Nucleus accumbens (tissue), 56 donors: ENCODE measurements around the gene TMEM106A.
"Not testable (repeated sequence)": the region's sequence is repeated elsewhere in the genome, so short reads cannot be mapped to it uniquely, and the experiment has no call there.

Source experiments
- DNase-seq, 56 donors: peaks; one replicate each; lab custom pipeline; 2025; lab: John Stamatoyannopoulos, UW

The TMEM106A gene

GRCh38 chr17:43213545-43213944 is 1.9 kb downstream of the TMEM106A start:
- DNase-seq: no peak

GRCh38 chr17:43215341-43215740 is 3.7 kb downstream of the TMEM106A start:
- DNase-seq: no peak

- no peak for DNase-seq
Observed at GRCh38 chr17:43216369-43216761, 4.7 kb downstream of the TMEM106A start.

- DNase-seq: no peak
Observed at GRCh38 chr17:43216762-43217613, 5.3 kb downstream of the TMEM106A start.

GRCh38 chr17:43217614-43218087 is 6.0 kb downstream of the TMEM106A start:
- no peak for DNase-seq

GRCh38 chr17:43219001-43219400 is 7.3 kb downstream of the TMEM106A start:
- no peak for DNase-seq

GRCh38 chr17:43219746-43220380 is 8.2 kb downstream of the TMEM106A start:
- no peak for DNase-seq

GRCh38 chr17:43220511-43221125 is 8.9 kb downstream of the TMEM106A start:
- no peak for DNase-seq

GRCh38 chr17:43224146-43224705 is 12.6 kb downstream of the TMEM106A start:
- DNase-seq: no peak

- DNase-seq: no peak
Observed at GRCh38 chr17:43226393-43226792, 14.7 kb downstream of the TMEM106A start.

- not testable (repeated sequence) for DNase-seq
Observed at GRCh38 chr17:43228020-43228782, 16.5 kb downstream of the TMEM106A start, which contains the start of gene CCDC200. TSS of gene CCDC200 (minus strand) at chr17:43228623. CDS start at chr17:43228554, 69 bp downstream.

- DNase-seq: not testable (repeated sequence)
Observed at GRCh38 chr17:43231205-43232020, 19.7 kb downstream of the TMEM106A start.

GRCh38 chr17:43232021-43232699 is 20.5 kb downstream of the TMEM106A start:
- DNase-seq: not testable (repeated sequence)

- not testable (repeated sequence) for DNase-seq
Observed at GRCh38 chr17:43233263-43233662, 21.6 kb downstream of the TMEM106A start.

GRCh38 chr17:43233877-43234276 is 22.2 kb downstream of the TMEM106A start, which contains the start of gene RNU2-1:
TSS of gene RNU2-1 (minus strand) at chr17:43233977.
- not testable (repeated sequence) for DNase-seq

GRCh38 chr17:43239597-43239996 is 27.9 kb downstream of the TMEM106A start:
- not testable (repeated sequence) for DNase-seq

GRCh38 chr17:43240596-43241352 is 29.1 kb downstream of the TMEM106A start:
- DNase-seq: not testable (repeated sequence)

- DNase-seq: not testable (repeated sequence)
Observed at GRCh38 chr17:43246456-43246855, 34.8 kb downstream of the TMEM106A start.
